Esophagus squamous epithelium (tissue), 4 donors: ENCODE measurements around the gene LARP1.

Source experiments
- CTCF ChIP-seq, 6 experiments: fragments of 450-650 bp in 4 of 6; fragments of 200-600 bp in 2 of 6; sonication (generic) in 2 of 6; IDR thresholded peaks; one replicate each; pipeline ENCODE4 v1.5.1; 2016 to 2019; ENCODE audit warnings: antibody characterized with exemption in 6 of 6, mild to moderate bottlenecking in 4 of 6, moderate library complexity in 4 of 6
- POLR2A ChIP-seq, 4 donors: fragments of 450-650 bp; IDR thresholded peaks; one replicate each; pipeline ENCODE4 v1.6.1; 2017; ENCODE audit warnings: antibody characterized with exemption in 4 of 4, mild to moderate bottlenecking in 4 of 4, moderate library complexity in 3 of 4

- TF ChIP-seq CTCF (IDR thresholded peaks at IDR 0.05) (no peak), POLR2A (IDR thresholded peaks at IDR 0.05) (no peak)
Observed at GRCh38 chr5:154773326-154773725, 18.1 kb downstream of the LARP1 start.
